IPS-18a (cell line): ENCODE data around the gene KDM2A.

ENCODE experiments used
- H3K27ac ChIP-seq: one replicate; pipeline ENCODE4 v1.5.1; 2013; ENCODE audit warnings: low read length
- H3K27me3 ChIP-seq: one replicate; pipeline ENCODE4 v1.6.1; 2013; ENCODE audit warnings: mild to moderate bottlenecking, low read length; ENCODE audit not compliant: control insufficient read depth, insufficient read depth
- H3K36me3 ChIP-seq: one replicate; pipeline ENCODE4 v1.6.1; 2013; ENCODE audit warnings: low read depth, low read length; ENCODE audit not compliant: control insufficient read depth
- H3K4me1 ChIP-seq: one replicate; pipeline ENCODE4 v1.6.1; 2013; ENCODE audit warnings: low read depth, low read length; ENCODE audit not compliant: control insufficient read depth
- H3K4me3 ChIP-seq: one replicate; pipeline ENCODE4 v1.5.1; 2013; ENCODE audit warnings: low read length
- H3K9ac ChIP-seq: one replicate; pipeline ENCODE4 v1.6.1; 2013; ENCODE audit warnings: mild to moderate bottlenecking, low read length, moderate library complexity
- H3K9me3 ChIP-seq: one replicate; pipeline ENCODE4 v1.6.1; 2013; ENCODE audit warnings: low read depth, low read length; ENCODE audit not compliant: control insufficient read depth

Gene KDM2A

GRCh38 chr11:67118801-67119584 is at the start of gene KDM2A:
KDM2A (plus strand) TSS chr11:67119263; CDS start chr11:67121317, 2,054 bp downstream.
- Histone ChIP-seq H3K36me3 (no peaks in the 10 kb centered on the region), H3K27me3 (peaks cover 11% of the 10 kb centered on the region), H3K9me3 (no peaks in the 10 kb centered on the region), H3K4me1 (peaks cover 10% of the 10 kb centered on the region), H3K9ac (peak within 1 kb of the TSS; percentile 73), H3K4me3 (peak within 1 kb of the TSS; percentile 86), H3K27ac (peak within 1 kb of the TSS; percentile 0)

- Histone ChIP-seq H3K27me3 (no peaks in the 10 kb centered on the region), H3K4me1 (no peaks in the 10 kb centered on the region), H3K36me3 (no peaks in the 10 kb centered on the region), H3K27ac (no peak overlapping the region), H3K9me3 (no peaks in the 10 kb centered on the region), H3K4me3 (peak overlapping the region; percentile 49), H3K9ac (no peak overlapping the region)
These were observed 47.4 kb upstream of the KDM2A start for GRCh38 chr11:67071420-67072284.

- Histone ChIP-seq H3K27me3 (no peaks in the 10 kb centered on the region), H3K36me3 (no peaks in the 10 kb centered on the region), H3K9me3 (no peaks in the 10 kb centered on the region), H3K9ac (no peak overlapping the region), H3K4me3 (no peak overlapping the region), H3K27ac (no peak overlapping the region), H3K4me1 (no peaks in the 10 kb centered on the region)
These were observed 46.8 kb upstream of the KDM2A start for GRCh38 chr11:67072295-67072694.

GRCh38 chr11:67073908-67074307 is 45.2 kb upstream of the KDM2A start:
- H3K9ac ChIP-seq, result peak overlapping the region; percentile 25
- H3K4me1 ChIP-seq, result no peaks in the 10 kb centered on the region
- H3K36me3 ChIP-seq, result no peaks in the 10 kb centered on the region
- no peaks in the 10 kb centered on the region for H3K9me3 ChIP-seq
- H3K27ac ChIP-seq, result no peak overlapping the region
- H3K4me3 ChIP-seq, result no peak overlapping the region
- no peaks in the 10 kb centered on the region for H3K27me3 ChIP-seq

GRCh38 chr11:67076202-67076601 is 42.9 kb upstream of the KDM2A start:
- H3K4me1 ChIP-seq, result no peaks in the 10 kb centered on the region
- H3K9me3 ChIP-seq, result no peaks in the 10 kb centered on the region
- no peak overlapping the region for H3K4me3 ChIP-seq
- H3K36me3 ChIP-seq, result no peaks in the 10 kb centered on the region
- no peak overlapping the region for H3K27ac ChIP-seq
- no peaks in the 10 kb centered on the region for H3K27me3 ChIP-seq
- no peak overlapping the region for H3K9ac ChIP-seq

GRCh38 chr11:67079065-67079705 is 39.9 kb upstream of the KDM2A start:
- Histone ChIP-seq H3K9ac (no peak overlapping the region), H3K4me1 (no peaks in the 10 kb centered on the region), H3K4me3 (no peak overlapping the region), H3K27me3 (no peaks in the 10 kb centered on the region), H3K9me3 (no peaks in the 10 kb centered on the region), H3K27ac (no peak overlapping the region), H3K36me3 (no peaks in the 10 kb centered on the region)

- no peak overlapping the region for H3K4me3 ChIP-seq
- H3K27ac ChIP-seq, result no peak overlapping the region
- H3K9ac ChIP-seq, result no peak overlapping the region
These were observed 36.8 kb upstream of the KDM2A start for GRCh38 chr11:67082071-67082791.

GRCh38 chr11:67083786-67084366 is 35.2 kb upstream of the KDM2A start:
- H3K27ac ChIP-seq, result no peak overlapping the region
- H3K4me1 ChIP-seq, result no peaks in the 10 kb centered on the region
- no peaks in the 10 kb centered on the region for H3K27me3 ChIP-seq
- no peak overlapping the region for H3K4me3 ChIP-seq
- H3K9ac ChIP-seq, result no peak overlapping the region
- H3K36me3 ChIP-seq, result no peaks in the 10 kb centered on the region
- H3K9me3 ChIP-seq, result no peaks in the 10 kb centered on the region

More at GRCh38 chr11:67082071-67082791, 36.8 kb upstream of the KDM2A start:
- Histone ChIP-seq H3K9me3 (no peaks in the 10 kb centered on the region), H3K27me3 (no peaks in the 10 kb centered on the region), H3K4me1 (no peaks in the 10 kb centered on the region), H3K36me3 (no peaks in the 10 kb centered on the region)

- no peaks in the 10 kb centered on the region for H3K36me3 ChIP-seq
- H3K27me3 ChIP-seq, result no peaks in the 10 kb centered on the region
- H3K9ac ChIP-seq, result no peak overlapping the region
- H3K4me1 ChIP-seq, result no peaks in the 10 kb centered on the region
- no peak overlapping the region for H3K27ac ChIP-seq
- H3K4me3 ChIP-seq, result no peak overlapping the region
- H3K9me3 ChIP-seq, result no peaks in the 10 kb centered on the region
These were observed 33.4 kb upstream of the KDM2A start for GRCh38 chr11:67085617-67086016.

- no peaks in the 10 kb centered on the region for H3K4me1 ChIP-seq
- no peaks in the 10 kb centered on the region for H3K9me3 ChIP-seq
- no peak overlapping the region for H3K27ac ChIP-seq
- H3K9ac ChIP-seq, result no peak overlapping the region
- H3K36me3 ChIP-seq, result no peaks in the 10 kb centered on the region
- no peak overlapping the region for H3K4me3 ChIP-seq
- no peaks in the 10 kb centered on the region for H3K27me3 ChIP-seq
These were observed 28.3 kb upstream of the KDM2A start for GRCh38 chr11:67090717-67091116.

GRCh38 chr11:67095214-67095507 is 23.9 kb upstream of the KDM2A start:
- Histone ChIP-seq H3K27me3 (no peaks in the 10 kb centered on the region), H3K36me3 (no peaks in the 10 kb centered on the region), H3K9me3 (no peaks in the 10 kb centered on the region), H3K9ac (no peak overlapping the region), H3K27ac (no peak overlapping the region), H3K4me3 (no peak overlapping the region), H3K4me1 (no peaks in the 10 kb centered on the region)
